DND-41 (cell line): Measurements from ENCODE around the gene FAF1.
"Not testable (repeated sequence)": the region's sequence is repeated elsewhere in the genome, so short reads cannot be mapped to it uniquely, and the experiment has no call there.

Source experiments
- ATAC-seq: fragments of 200-7000 bp; cut with Tn5 transposase; 3 replicates; pipeline ENCODE4 v1.9.1; 2021; ENCODE audit warnings: low read depth; ENCODE audit not compliant: insufficient read depth
- DNase-seq: peaks from one replicate; pipeline ENCODE4 v3.0.0-alpha.2; 2020
- H2AFZ ChIP-seq: 2 replicates; pipeline ENCODE4 v1.6.0; 2012; ENCODE audit warnings: low read depth, low read length
- H3K27ac ChIP-seq: 2 replicates; pipeline ENCODE4 v1.5.1; 2012; ENCODE audit warnings: low read length, inconsistent platforms
- H3K27me3 ChIP-seq: fragments of 200-600 bp; sonication (generic); 2 replicates; pipeline ENCODE4 v1.6.0; 2012; ENCODE audit warnings: low read length, mild to moderate bottlenecking, inconsistent platforms; ENCODE audit not compliant: insufficient read depth, poor library complexity
- H3K36me3 ChIP-seq: 2 replicates; pipeline ENCODE4 v1.5.1; 2012; ENCODE audit warnings: low read length, inconsistent platforms; ENCODE audit not compliant: insufficient read depth
- H3K4me1 ChIP-seq: 2 replicates; pipeline ENCODE4 v1.5.1; 2012; ENCODE audit warnings: mild to moderate bottlenecking, low read length; ENCODE audit not compliant: insufficient read depth
- H3K4me2 ChIP-seq: 2 replicates; pipeline ENCODE4 v1.6.0; 2012; ENCODE audit warnings: mild to moderate bottlenecking, moderate library complexity, low read length, inconsistent platforms; ENCODE audit not compliant: insufficient read depth
- H3K4me3 ChIP-seq, 2 experiments: fragments of 200-600 bp in 1 of 2; shearing (Covaris generic) in 1 of 2; 2 replicates each; pipeline ENCODE4 v1.5.1; 2012 to 2016; ENCODE audit warnings: inconsistent platforms in 2 of 2, low read length in 2 of 2, mild to moderate bottlenecking in 2 of 2, low read depth in 1 of 2, moderate library complexity in 1 of 2
- H3K79me2 ChIP-seq: 2 replicates; pipeline ENCODE4 v1.6.0; 2012; ENCODE audit warnings: low read length, inconsistent platforms; ENCODE audit not compliant: insufficient read depth
- H3K9ac ChIP-seq: 2 replicates; pipeline ENCODE4 v1.6.0; 2012; ENCODE audit warnings: low read depth, mild to moderate bottlenecking, inconsistent platforms, low read length, moderate library complexity
- H3K9me3 ChIP-seq: 2 replicates; pipeline ENCODE4 v1.5.1; 2012; ENCODE audit warnings: low read length, moderate library complexity, mild to moderate bottlenecking, inconsistent platforms; ENCODE audit not compliant: insufficient read depth, severe bottlenecking
- H4K20me1 ChIP-seq: 2 replicates; pipeline ENCODE4 v1.6.0; 2012; ENCODE audit warnings: low read length; ENCODE audit not compliant: insufficient read depth
- CTCF ChIP-seq: IDR thresholded peaks from 2 replicates; pipeline ENCODE4 v1.5.1; 2012; ENCODE audit warnings: borderline replicate concordance, low read length, moderate library complexity, mild to moderate bottlenecking; ENCODE audit not compliant: poor library complexity, severe bottlenecking; ENCODE audit errors: extremely low read depth
- EZH2 ChIP-seq: IDR thresholded peaks from 3 replicates; pipeline ENCODE4 v1.6.1; 2012; ENCODE audit warnings: borderline replicate concordance, low read depth, mild to moderate bottlenecking, moderate library complexity, low read length, inconsistent platforms; ENCODE audit not compliant: severe bottlenecking

FAF1 gene

GRCh38 chr1:50917138-50918137, 42.6 kb downstream of the FAF1 start:
- Histone ChIP-seq H3K27me3 (no peaks in the 10 kb centered on the region), H3K4me3 (no peak overlapping the region), H3K4me1 (no peaks in the 10 kb centered on the region), H3K79me2 (peaks cover 93% of the 10 kb centered on the region), H3K36me3 (peaks cover 11% of the 10 kb centered on the region), H3K27ac (no peak overlapping the region), H3K4me2 (no peak overlapping the region), H2AFZ (no peak overlapping the region), H3K9ac (no peak overlapping the region), H3K9me3 (no peaks in the 10 kb centered on the region), H4K20me1 (peaks cover 26% of the 10 kb centered on the region)
- TF ChIP-seq EZH2 = no peak
- TF ChIP-seq CTCF = no peak
- DNase-seq (no peak), ATAC-seq (no peak)

GRCh38 chr1:50915621-50916020, 44.4 kb downstream of the FAF1 start:
- ATAC-seq = no peak
- no peak overlapping the region for H3K27ac ChIP-seq
- no peak overlapping the region for H3K9ac ChIP-seq
- no peak overlapping the region for H2AFZ ChIP-seq
- no peak for TF ChIP-seq CTCF
- TF ChIP-seq EZH2 = no peak
- peaks cover 7% of the 10 kb centered on the region; the same call in 1 of the 2 replicates for H3K36me3 ChIP-seq
- H3K27me3 ChIP-seq = no peaks in the 10 kb centered on the region
- H3K79me2 ChIP-seq = peaks cover 88% of the 10 kb centered on the region
- no peak overlapping the region for H3K4me3 ChIP-seq
- peaks cover 20% of the 10 kb centered on the region; the same call in 1 of the 2 replicates for H4K20me1 ChIP-seq
- H3K4me1 ChIP-seq = no peaks in the 10 kb centered on the region
- H3K4me2 ChIP-seq = no peak overlapping the region
- no peaks in the 10 kb centered on the region for H3K9me3 ChIP-seq
- DNase-seq = no peak

GRCh38 chr1:50913954-50914353, 46.1 kb downstream of the FAF1 start:
- H3K4me3 ChIP-seq = no peak overlapping the region
- peaks cover 3% of the 10 kb centered on the region; the same call in 1 of the 2 replicates for H3K36me3 ChIP-seq
- no peaks in the 10 kb centered on the region for H3K27me3 ChIP-seq
- H4K20me1 ChIP-seq = peaks cover 17% of the 10 kb centered on the region; the same call in 1 of the 2 replicates
- no peak overlapping the region for H3K27ac ChIP-seq
- no peaks in the 10 kb centered on the region for H3K9me3 ChIP-seq
- TF ChIP-seq CTCF = no peak
- no peak for TF ChIP-seq EZH2
- no peak overlapping the region for H3K9ac ChIP-seq
- peaks cover 72% of the 10 kb centered on the region for H3K79me2 ChIP-seq
- no peak overlapping the region for H3K4me2 ChIP-seq
- no peak for DNase-seq
- H2AFZ ChIP-seq = no peak overlapping the region
- ATAC-seq = no peak
- no peaks in the 10 kb centered on the region for H3K4me1 ChIP-seq

- H3K27ac ChIP-seq, H2AFZ ChIP-seq, H3K9me3 ChIP-seq, H3K9ac ChIP-seq, H3K4me1 ChIP-seq, H3K4me3 ChIP-seq, DNase-seq, ATAC-seq, H3K27me3 ChIP-seq, H4K20me1 ChIP-seq, H3K4me2 ChIP-seq, H3K36me3 ChIP-seq: not testable (repeated sequence)
- peaks cover 46% of the 10 kb centered on the region for H3K79me2 ChIP-seq
These were observed 49.7 kb downstream of the FAF1 start for GRCh38 chr1:50910356-50910755.

- not testable (repeated sequence) for H4K20me1 ChIP-seq, H3K9ac ChIP-seq, H3K4me2 ChIP-seq, H3K9me3 ChIP-seq, H3K27me3 ChIP-seq, H3K4me1 ChIP-seq, ATAC-seq, H3K4me3 ChIP-seq, H2AFZ ChIP-seq, H3K27ac ChIP-seq, DNase-seq, H3K36me3 ChIP-seq
- peaks cover 46% of the 10 kb centered on the region for H3K79me2 ChIP-seq
These were observed 52.5 kb downstream of the FAF1 start for GRCh38 chr1:50907610-50908009.

GRCh38 chr1:50906050-50906449, 54.0 kb downstream of the FAF1 start:
- not testable (repeated sequence) for H2AFZ ChIP-seq, H3K27ac ChIP-seq, DNase-seq, H3K27me3 ChIP-seq, H3K9ac ChIP-seq, H3K36me3 ChIP-seq, H3K4me3 ChIP-seq, H3K4me2 ChIP-seq, H3K4me1 ChIP-seq, ATAC-seq, H3K9me3 ChIP-seq, H4K20me1 ChIP-seq
- peaks cover 46% of the 10 kb centered on the region for H3K79me2 ChIP-seq
